Right lobe of liver (tissue), 6 donors: ENCODE data around the gene UGT1A3. TPM values are rescaled to one million over a fixed set of nuclear protein-coding genes. Genes with fewer than 3 reads are reported as not detected.
A peak's percentile ranks its signal among the peaks of the same experiment; 100 is the strongest.

ENCODE experiments used
- ATAC-seq, 4 donors: fragments of 200-7000 bp; cut with Tn5 transposase; one replicate each; pipeline ENCODE4 v1.9.1; 2020; ENCODE audit warnings: mild to moderate bottlenecking in 4 of 4, moderate library complexity in 4 of 4
- DNase-seq, 3 donors: peaks; one replicate each; pipeline ENCODE4 v3.0.0-alpha.2; 2020
- H3K27ac ChIP-seq, 3 donors: fragments of 200-600 bp; one replicate each; pipeline ENCODE4 v1.8.0; 2022
- H3K27me3 ChIP-seq, 2 donors: fragments of 200-600 bp; one replicate each; pipeline ENCODE4 v1.8.0; 2022
- H3K36me3 ChIP-seq, 4 donors: fragments of 200-600 bp; sonication (generic) in 1 of 4; one replicate each; pipeline versions ENCODE4 v1.5.1 to v1.8.0; 2017 to 2022; ENCODE audit warnings: control low read depth in 1 of 4
- H3K4me1 ChIP-seq, 4 donors: fragments of 200-600 bp; sonication (generic) in 1 of 4; one replicate each; pipeline versions ENCODE4 v1.5.1 to v1.8.0; 2017 to 2022; ENCODE audit warnings: control low read depth in 1 of 4
- H3K4me3 ChIP-seq, 3 donors: fragments of 200-600 bp; one replicate each; pipeline ENCODE4 v1.8.0; 2022
- H3K9me3 ChIP-seq, 4 donors: fragments of 200-600 bp; sonication (generic) in 1 of 4; one replicate each; pipeline versions ENCODE4 v1.5.1 to v1.8.0; 2017 to 2022; ENCODE audit warnings: control low read depth in 1 of 4
- CTCF ChIP-seq, 4 donors: fragments of 200-600 bp in 3 of 4; fragments of 450-650 bp in 1 of 4; IDR thresholded peaks; one replicate each; pipeline versions ENCODE4 v1.5.1 to v1.8.0; 2016 to 2022; ENCODE audit warnings: antibody characterized with exemption in 4 of 4, mild to moderate bottlenecking in 2 of 4
- POLR2A ChIP-seq: fragments of 450-650 bp; IDR thresholded peaks from one replicate; pipeline ENCODE4 v1.6.1; 2017; ENCODE audit warnings: antibody characterized with exemption, mild to moderate bottlenecking
- WGBS: methylation state at CpG from one replicate; pipeline ENCODE4 v1.1.6; 2018; ENCODE audit warnings: low coverage, low lambda C conversion rate; ENCODE audit not compliant: insufficient coverage; ENCODE audit errors: missing lambda C conversion rate; 5-methylcytosine and 5-hydroxymethylcytosine counted together
- intact Hi-C, 2 donors: fragments of 100-400 bp; cut with DNase I; formaldehyde crosslinking; loops; one replicate each; pipeline versions ENCODE4 v1.11.2 to v1.14.1; 2022
- total RNA-seq, 6 experiments: library from RNA; depleted of rRNA in 2 of 6; stranded (reverse); fragments of >200 nt in 2 of 6; fragmentation: NEBNext Ultra II Directional in 3 of 6; extraction: Animal tissue kit (Norgen Biotek cat#: 25700) in 3 of 6; gene quantifications; one replicate each; pipeline versions ENCODE4 v1.1.0 to v1.2.4, GENCODE V29; 2016 to 2023
- donor health status: DM: no; HTN: yes; CAD: no.
- donor health status: DM: no; HTN: no; CAD: no.
- donor health status: DM: no; HTN: no; CAD: no.
- donor health status: DM: no; HTN: yes; CAD: no.
- donor health status: DM: no; HTN: yes; CAD: no.

Gene UGT1A3
- total RNA-seq, 6 experiments from 2014 or later, result 12.9 to 125 (median 22.0) TPM

GRCh38 chr2:233766416-233766815 lies 37.6 kb downstream of the UGT1A3 start:
- intact Hi-C loops, result no loop called here
- H3K36me3 ChIP-seq, result peaks cover 0 to 50% (median 17%) of the 10 kb centered on the region in 4 donors
- ATAC-seq (peak in 1 of 4 donors; percentile 1), DNase-seq (peak in 1 of 3 donors; percentile 73)
- H3K4me3 ChIP-seq, result no peak overlapping the region
- H3K9me3 ChIP-seq, result no peaks in the 10 kb centered on the region
- peak overlapping the region in 1 of 3 donors; percentile 92 for H3K27ac ChIP-seq
- TF ChIP-seq POLR2A, result no peak
- TF ChIP-seq CTCF (IDR thresholded peaks at IDR 0.05), result no peak
- H3K27me3 ChIP-seq, result no peaks in the 10 kb centered on the region
- whole genome bisulfite sequencing, result 70% methylated on average over 4 of the region's 4 CpGs
- H3K4me1 ChIP-seq, result peaks cover 0 to 10% (median 4%) of the 10 kb centered on the region in 4 donors

GRCh38 chr2:233768076-233768475 lies 39.2 kb downstream of the UGT1A3 start:
- DNase-seq (no peak), ATAC-seq (no peak)
- H3K4me3 ChIP-seq, result no peak overlapping the region
- intact Hi-C loops, result no loop called here
- no peak overlapping the region for H3K27ac ChIP-seq
- H3K36me3 ChIP-seq, result peaks cover 0 to 67% (median 24%) of the 10 kb centered on the region in 4 donors
- 69% methylated on average over 4 of the region's 4 CpGs for WGBS
- peaks cover 0 to 10% (median 4%) of the 10 kb centered on the region in 4 donors for H3K4me1 ChIP-seq
- TF ChIP-seq CTCF (IDR thresholded peaks at IDR 0.05), result no peak
- no peak for TF ChIP-seq POLR2A
- no peaks in the 10 kb centered on the region for H3K9me3 ChIP-seq
- H3K27me3 ChIP-seq, result no peaks in the 10 kb centered on the region

- ATAC-seq, result no peak
- whole genome bisulfite sequencing, result 64% methylated on average over 2 of the region's 9 CpGs
- TF ChIP-seq POLR2A, result no peak
- no peak for TF ChIP-seq CTCF (IDR thresholded peaks at IDR 0.05)
These were observed 40.4 kb downstream of the UGT1A3 start for GRCh38 chr2:233769260-233769659.

GRCh38 chr2:233772153-233772552 lies 43.3 kb downstream of the UGT1A3 start:
- Histone ChIP-seq H3K4me3 (no peak overlapping the region), H3K36me3 (peaks cover 0 to 68% (median 24%) of the 10 kb centered on the region in 4 donors), H3K27ac (no peak overlapping the region), H3K27me3 (no peaks in the 10 kb centered on the region), H3K4me1 (no peaks in the 10 kb centered on the region), H3K9me3 (no peaks in the 10 kb centered on the region)
- intact Hi-C loops, result no loop called here
- 68% methylated on average over 6 of the region's 16 CpGs for WGBS
- ATAC-seq (peak in 1 of 4 donors; percentile 11), DNase-seq (no peak)
- no peak for TF ChIP-seq POLR2A
- no peak for TF ChIP-seq CTCF (IDR thresholded peaks at IDR 0.05)

More at GRCh38 chr2:233769260-233769659, 40.4 kb downstream of the UGT1A3 start:
- intact Hi-C loops, result no loop called here
- peaks cover 0 to 10% (median 4%) of the 10 kb centered on the region in 4 donors for H3K4me1 ChIP-seq
- H3K4me3 ChIP-seq, result no peak overlapping the region
- H3K27me3 ChIP-seq, result no peaks in the 10 kb centered on the region
- no peak for DNase-seq
- no peaks in the 10 kb centered on the region for H3K9me3 ChIP-seq
- H3K27ac ChIP-seq, result no peak overlapping the region
- H3K36me3 ChIP-seq, result peaks cover 0 to 76% (median 24%) of the 10 kb centered on the region in 4 donors

- no peaks in the 10 kb centered on the region for H3K4me1 ChIP-seq
- DNase-seq, result no peak
- no peak overlapping the region for H3K27ac ChIP-seq
- no peaks in the 10 kb centered on the region for H3K9me3 ChIP-seq
- peaks cover 0 to 64% (median 24%) of the 10 kb centered on the region in 4 donors for H3K36me3 ChIP-seq
- 81% methylated on average over 4 of the region's 5 CpGs for WGBS
- no peak for ATAC-seq
- H3K4me3 ChIP-seq, result no peak overlapping the region
- H3K27me3 ChIP-seq, result no peaks in the 10 kb centered on the region
- TF ChIP-seq CTCF (IDR thresholded peaks at IDR 0.05), result no peak
- TF ChIP-seq POLR2A, result no peak
- intact Hi-C loops, result no loop called here
These were observed 43.7 kb downstream of the UGT1A3 start for GRCh38 chr2:233772583-233772982.
